ENCODE results near the gene FAM90A1. TPM values are rescaled to one million over a fixed set of nuclear protein-coding genes. Genes with fewer than 3 reads are reported as not detected.

Gene FAM90A1
- total RNA-seq, 4 donors from 2014 or later: 0.39 TPM; not detected in 3

Other genes with a start within 250 kb of the FAM90A1 start
- gene FOXJ2, start 194.9 kb downstream of the FAM90A1 start, total RNA-seq: 10 to 100 TPM; 14.0 to 18.3 (median 14.9) TPM
- 1 to 10 TPM; 2.1 to 4.4 (median 2.9) TPM for gene C3AR1, start 161.3 kb downstream of the FAM90A1 start, total RNA-seq
- 10 to 100 TPM; 32.7 to 45.6 (median 39.5) TPM for gene NECAP1, start 145.3 kb downstream of the FAM90A1 start, total RNA-seq
- 1 to 10 TPM in 2 of 4 donors, not detected in 2; 2.7 to 3.5 TPM for gene CLEC4A, start 104.0 kb downstream of the FAM90A1 start, total RNA-seq
- gene ZNF705A, start 70.6 kb downstream of the FAM90A1 start, total RNA-seq: under 1 TPM in 1 of 4 donors, not detected in 3; 0.13 TPM
- gene CLEC6A, start 228.3 kb upstream of the FAM90A1 start, total RNA-seq: under 1 TPM in 1 of 4 donors, not detected in 3; 0.79 TPM